HG02759 (cell line): ENCODE results near the gene XIAP.

Experiments
- ATAC-seq: cut with Tn5 transposase; IDR thresholded peaks from one replicate; pipeline ENCODE4 v1.9.1; 2021; ENCODE audit warnings: mild to moderate bottlenecking, moderate library complexity; ENCODE audit not compliant: unreplicated experiment

The XIAP gene

GRCh38 chrX:123959281-123960063 is 99.6 kb downstream of the XIAP start:
- no peak for ATAC-seq

GRCh38 chrX:123960956-123961267 is 101.1 kb downstream of the XIAP start:
- no peak for ATAC-seq

- ATAC-seq: no peak
Observed at GRCh38 chrX:123961268-123962005, 101.6 kb downstream of the XIAP start, which contains the start of gene STAG2. TSS of gene STAG2 (plus strand) at chrX:123961706. CDS start at chrX:124022628, 60,922 bp downstream.

GRCh38 chrX:123962006-123962467 is 102.2 kb downstream of the XIAP start:
- ATAC-seq: no peak

GRCh38 chrX:123962794-123963373 is 103.0 kb downstream of the XIAP start:
- peak; percentile 57 for ATAC-seq
